Cardiac fibroblast (primary cell): Measurements from ENCODE around the gene SOCS7.
A peak's percentile ranks its signal among the peaks of the same experiment; 100 is the strongest.

Experiments
- DNase-seq, 2 donors: peaks; one replicate each; pipeline versions ENCODE4 v3.0.0 to v3.0.0-alpha.2; 2010; ENCODE audit warnings: low read depth in 2 of 2
- H3K4me3 ChIP-seq, 2 donors: replicated peaks in 1 of 2; 1 replicate in 1 of 2; 2 replicates in 1 of 2; pipeline ENCODE4 v1.5.1; 2011; ENCODE audit warnings: low read depth in 2 of 2, low read length in 2 of 2, mild to moderate bottlenecking in 2 of 2, moderate library complexity in 1 of 2
- TF ChIP-seq, protein P1 (sequence below): IDR thresholded peaks from one replicate; pipeline ENCODE4 v1.5.1; 2011; ENCODE audit warnings: low read depth, mild to moderate bottlenecking, low read length, inconsistent platforms

SOCS7 gene

DNA sequence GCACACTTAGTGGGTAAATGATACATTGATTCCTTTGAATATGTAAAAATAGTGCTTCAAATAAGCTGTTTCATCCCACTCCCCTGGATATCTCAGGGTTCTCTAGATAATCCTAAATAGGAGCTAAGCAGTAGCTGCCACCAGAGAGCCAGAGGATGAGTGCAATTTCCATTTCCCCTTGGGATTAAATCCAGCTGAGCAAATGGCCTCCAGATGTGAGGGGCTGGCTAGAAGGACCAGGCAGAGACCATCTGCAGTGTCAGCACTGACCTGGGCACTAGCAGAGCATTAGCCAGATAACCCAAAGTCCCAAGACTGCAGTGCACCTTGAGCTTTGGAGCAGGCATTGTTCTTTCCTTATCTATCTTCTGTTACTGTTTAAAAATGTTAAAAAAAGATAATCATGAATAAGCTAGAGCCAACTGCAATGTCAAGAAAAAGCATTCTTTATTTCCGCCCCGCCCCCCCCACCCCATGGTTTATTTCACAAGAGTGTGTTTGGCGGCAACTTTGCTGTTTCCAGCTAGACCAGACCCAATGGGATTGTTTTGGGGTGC, 27.4 kb upstream of the SOCS7 start:
- DNase-seq = no peak
- TF ChIP-seq, protein P1, sequence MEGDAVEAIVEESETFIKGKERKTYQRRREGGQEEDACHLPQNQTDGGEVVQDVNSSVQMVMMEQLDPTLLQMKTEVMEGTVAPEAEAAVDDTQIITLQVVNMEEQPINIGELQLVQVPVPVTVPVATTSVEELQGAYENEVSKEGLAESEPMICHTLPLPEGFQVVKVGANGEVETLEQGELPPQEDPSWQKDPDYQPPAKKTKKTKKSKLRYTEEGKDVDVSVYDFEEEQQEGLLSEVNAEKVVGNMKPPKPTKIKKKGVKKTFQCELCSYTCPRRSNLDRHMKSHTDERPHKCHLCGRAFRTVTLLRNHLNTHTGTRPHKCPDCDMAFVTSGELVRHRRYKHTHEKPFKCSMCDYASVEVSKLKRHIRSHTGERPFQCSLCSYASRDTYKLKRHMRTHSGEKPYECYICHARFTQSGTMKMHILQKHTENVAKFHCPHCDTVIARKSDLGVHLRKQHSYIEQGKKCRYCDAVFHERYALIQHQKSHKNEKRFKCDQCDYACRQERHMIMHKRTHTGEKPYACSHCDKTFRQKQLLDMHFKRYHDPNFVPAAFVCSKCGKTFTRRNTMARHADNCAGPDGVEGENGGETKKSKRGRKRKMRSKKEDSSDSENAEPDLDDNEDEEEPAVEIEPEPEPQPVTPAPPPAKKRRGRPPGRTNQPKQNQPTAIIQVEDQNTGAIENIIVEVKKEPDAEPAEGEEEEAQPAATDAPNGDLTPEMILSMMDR = no peak

DNA sequence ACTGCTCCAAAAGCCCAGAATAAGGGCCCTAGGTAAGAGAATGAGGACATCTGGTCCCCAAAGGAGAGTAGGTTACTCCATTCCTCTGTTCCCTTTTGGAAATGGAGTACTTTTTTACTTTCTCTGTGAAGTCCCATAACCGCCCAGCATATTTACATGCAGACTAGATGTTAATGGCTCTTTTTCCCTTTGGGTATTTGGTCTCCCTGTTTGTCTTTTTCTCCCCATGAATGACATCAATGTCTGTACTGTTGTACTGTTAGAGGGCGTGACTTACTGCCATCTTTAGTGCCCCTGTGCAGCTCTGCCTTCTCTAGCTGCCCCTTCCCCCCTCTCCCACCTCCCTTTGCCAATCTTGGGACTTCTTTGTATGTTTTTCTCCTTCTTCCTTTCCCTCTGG, 26.9 kb upstream of the SOCS7 start:
- no peak overlapping the region for H3K4me3 ChIP-seq
- no peak for DNase-seq

More for the DNA sequence above, 27.4 kb upstream of the SOCS7 start:
- H3K4me3 ChIP-seq = no peak overlapping the region

DNA sequence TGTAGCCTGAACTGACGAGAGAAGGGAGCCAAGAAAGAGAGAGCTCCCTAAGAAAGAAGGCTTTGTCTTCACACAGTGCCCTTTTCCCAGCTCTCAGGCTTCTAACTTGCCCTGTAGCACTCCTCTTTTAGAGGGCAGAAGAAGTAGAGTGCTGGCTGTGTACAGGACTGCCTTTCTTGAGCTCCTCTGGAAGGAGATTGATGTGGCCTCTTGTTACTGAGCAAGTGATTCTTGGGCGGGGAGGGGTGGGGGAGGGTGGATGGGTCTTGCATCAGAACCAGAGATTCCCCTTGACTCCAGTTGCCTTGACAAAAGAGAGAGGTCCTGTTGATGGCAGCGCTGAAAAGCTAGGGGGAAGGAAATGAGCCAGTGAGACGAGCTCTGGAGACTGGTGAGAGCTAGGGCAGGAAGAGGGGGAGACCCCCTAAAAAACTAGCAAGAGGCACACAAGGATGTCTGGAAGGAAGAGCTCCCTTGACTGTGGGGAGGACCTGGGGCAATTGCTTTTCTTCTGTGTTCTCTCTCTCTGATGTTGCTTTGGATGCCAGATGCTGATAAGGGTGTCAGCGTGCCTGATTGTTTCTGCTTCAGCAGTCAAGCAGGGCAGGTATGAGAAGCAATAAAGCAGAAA, 26.3 kb upstream of the SOCS7 start:
- TF ChIP-seq, protein P1 = no peak
- DNase-seq = no peak
- no peak overlapping the region for H3K4me3 ChIP-seq

More for the DNA sequence above, 26.9 kb upstream of the SOCS7 start:
- TF ChIP-seq, protein P1 = no peak

DNA sequence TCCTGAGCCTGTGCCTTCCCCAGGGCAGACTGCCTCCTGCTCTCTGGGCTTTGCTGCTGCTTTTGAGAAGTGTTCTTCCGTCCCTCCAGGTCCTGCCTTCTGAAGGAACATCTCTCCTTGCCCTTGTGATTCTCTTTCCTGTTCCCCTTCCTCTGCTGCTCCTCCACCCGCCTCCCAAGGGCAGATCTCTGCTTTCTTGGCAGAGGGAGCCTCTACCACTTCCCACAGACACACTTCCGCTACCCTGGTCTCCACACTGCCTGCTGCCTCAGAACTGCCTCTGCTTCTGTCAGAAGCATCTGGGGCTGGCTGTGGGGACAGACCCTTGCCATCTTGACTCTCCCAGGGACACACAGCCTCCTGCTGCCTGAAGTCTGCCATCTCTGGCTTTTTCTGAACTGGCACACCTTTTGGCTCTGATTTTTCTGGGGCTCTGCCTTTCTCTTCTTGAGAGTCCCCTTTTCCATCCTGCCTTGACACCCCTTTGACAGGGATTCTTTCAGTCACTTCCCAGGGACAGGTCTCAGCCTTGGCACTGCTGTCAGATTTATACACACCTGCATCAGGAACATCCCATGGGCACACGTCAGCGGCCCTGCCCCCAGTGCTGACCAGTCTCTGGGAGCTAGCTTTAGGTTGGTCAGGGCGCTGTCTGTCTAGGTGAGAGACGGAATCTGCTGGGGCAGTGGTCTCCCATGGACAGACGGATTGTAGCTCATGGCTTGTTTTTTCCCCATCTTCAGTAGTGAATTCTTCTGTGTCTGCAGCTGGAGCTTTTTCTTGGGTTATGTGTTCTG, 24.4 kb upstream of the SOCS7 start:
- TF ChIP-seq, protein P1 = no peak
- DNase-seq = peak in 1 of 2 donors; percentile 30
- no peak overlapping the region for H3K4me3 ChIP-seq

DNA sequence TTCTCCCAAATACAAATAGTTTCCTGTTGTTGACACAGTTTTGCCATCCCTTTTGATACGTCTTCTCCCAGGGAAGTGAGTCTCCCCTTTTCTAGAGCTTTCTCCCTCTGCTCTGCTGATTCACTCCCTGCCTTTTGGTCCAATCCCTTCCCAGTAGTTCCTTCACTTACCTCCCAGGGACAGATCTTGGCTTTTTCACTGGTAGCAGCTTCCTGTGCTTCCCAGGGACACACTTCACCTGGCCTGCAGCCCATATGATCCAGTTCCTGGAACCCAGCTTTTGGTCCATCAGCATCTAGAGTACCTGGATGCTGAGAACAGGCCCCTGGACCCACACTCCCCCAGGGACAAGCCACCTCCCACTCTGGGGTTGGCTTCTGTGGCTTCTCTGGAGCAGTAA, 23.7 kb upstream of the SOCS7 start:
- TF ChIP-seq, protein P1 = no peak
- no peak for DNase-seq
- H3K4me3 ChIP-seq = no peak overlapping the region

DNA sequence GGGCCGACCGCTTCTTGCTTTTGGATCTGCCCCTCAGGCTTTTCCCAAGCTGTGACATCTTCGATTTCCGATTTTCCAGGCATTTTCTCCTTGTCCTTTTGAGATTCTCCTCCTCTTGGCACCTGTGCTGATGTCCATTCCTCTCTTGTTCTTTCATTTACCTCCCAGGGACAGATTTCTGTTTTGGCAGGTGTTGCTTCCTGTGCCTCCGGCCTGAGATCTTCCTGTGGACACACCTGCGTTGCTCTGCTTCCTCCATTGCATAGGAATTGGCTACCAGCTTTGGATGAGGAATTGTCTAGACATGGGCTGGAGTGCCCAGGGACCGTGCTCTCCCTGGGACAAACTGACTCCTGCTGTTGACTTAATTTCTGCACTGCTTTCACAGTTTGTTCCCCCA, 23.0 kb upstream of the SOCS7 start:
- H3K4me3 ChIP-seq = no peak overlapping the region
- TF ChIP-seq, protein P1 = no peak
- no peak for DNase-seq
